GM12865 (cell line): Measurements from ENCODE around the gene ELK1.

Experiments used
- DNase-seq: peaks from one replicate; pipeline ENCODE4 v3.0.0; 2010; ENCODE audit warnings: low read depth
- H3K4me3 ChIP-seq: 2 replicates; pipeline ENCODE4 v1.5.1; 2011; ENCODE audit warnings: mild to moderate bottlenecking, low read depth, low read length, control low read depth
- CTCF ChIP-seq: IDR thresholded peaks from 2 replicates; pipeline ENCODE4 v1.5.1; 2011; ENCODE audit warnings: low read length, control low read depth, low read depth, inconsistent platforms; ENCODE audit not compliant: insufficient read depth; ENCODE audit errors: missing control alignments

ELK1 gene

GRCh38 chrX:47658301-47658683 is 7.9 kb upstream of the ELK1 start:
- DNase-seq: no peak
- H3K4me3 ChIP-seq: peak overlapping the region; percentile 78
- TF ChIP-seq CTCF: no peak

- peak overlapping the region; percentile 38 for H3K4me3 ChIP-seq
- TF ChIP-seq CTCF: no peak
- DNase-seq: no peak
Measured at GRCh38 chrX:47651043-47651905, 911 bp upstream of the ELK1 start.

DNA sequence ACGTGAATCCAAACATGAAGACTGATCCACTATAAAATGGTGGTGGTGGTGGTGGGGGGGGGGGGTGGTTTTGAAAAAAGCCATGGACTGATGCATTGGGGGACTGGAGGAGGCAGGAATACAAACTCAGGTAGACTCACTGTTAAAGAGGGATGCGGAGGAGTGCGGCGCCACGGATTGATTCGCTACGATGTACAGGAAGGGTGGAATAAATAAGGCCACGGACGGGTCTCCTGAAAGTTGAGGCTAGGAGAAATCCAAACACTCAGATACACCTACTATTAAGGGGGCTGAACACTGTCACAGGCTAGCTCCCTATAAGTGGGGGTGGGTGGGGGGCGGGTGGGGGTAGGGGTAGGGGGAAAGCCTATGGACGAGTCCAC is 591 bp downstream of the ELK1 start:
- H3K4me3 ChIP-seq: peak overlapping the region; percentile 83
- DNase-seq: no peak
- no peak for TF ChIP-seq CTCF

DNA sequence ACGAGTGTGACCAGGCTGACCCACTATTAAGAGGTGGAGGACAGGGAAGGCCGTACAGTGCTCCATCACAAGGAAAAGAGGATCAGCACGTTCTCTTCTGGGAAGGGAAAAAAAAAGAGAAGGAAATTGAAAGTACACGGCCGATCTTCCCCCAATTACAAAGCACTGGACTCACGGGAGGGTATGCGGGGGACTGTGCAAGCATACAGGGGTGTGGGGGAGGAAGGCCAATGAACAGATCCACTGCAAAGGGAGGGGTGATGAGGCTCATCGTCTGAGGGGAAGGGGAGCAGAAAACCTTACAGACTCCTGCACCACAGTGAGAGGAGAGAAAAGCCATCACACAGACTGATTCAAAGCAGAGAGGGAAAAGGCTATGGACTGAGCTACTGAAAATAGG is 1.1 kb downstream of the ELK1 start:
- peak overlapping the region; percentile 83 for H3K4me3 ChIP-seq
- no peak for TF ChIP-seq CTCF
- no peak for DNase-seq

- no peak for DNase-seq
- peak overlapping the region; percentile 83 for H3K4me3 ChIP-seq
- no peak for TF ChIP-seq CTCF
Measured at GRCh38 chrX:47648376-47648775, 2.0 kb downstream of the ELK1 start.

DNA sequence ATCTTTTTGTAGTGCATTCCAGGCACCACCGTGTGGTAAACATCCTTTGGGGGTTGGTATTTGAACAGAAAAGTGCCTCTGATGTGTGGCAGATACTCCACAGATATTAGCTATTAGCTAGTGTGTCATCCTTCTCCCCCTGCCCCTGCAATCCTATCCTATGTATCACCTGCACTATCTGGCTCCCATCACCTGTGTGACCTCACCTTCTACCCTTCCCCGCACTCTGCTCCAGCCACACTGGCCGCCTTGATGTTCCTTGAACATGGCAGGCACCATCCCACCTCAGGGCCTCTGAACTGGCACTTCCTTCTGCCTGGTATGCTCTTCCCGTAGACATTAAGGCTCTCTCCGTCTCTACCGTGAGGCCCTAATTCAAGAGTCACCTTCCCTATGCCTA is 3.7 kb downstream of the ELK1 start:
- DNase-seq: no peak
- H3K4me3 ChIP-seq: no peak overlapping the region
- TF ChIP-seq CTCF: no peak

- DNase-seq: no peak
- TF ChIP-seq CTCF: no peak
- no peak overlapping the region for H3K4me3 ChIP-seq
Measured at GRCh38 chrX:47645530-47645929, 4.8 kb downstream of the ELK1 start.
